ENCODE measurements around the gene ARHGEF40. TPM values are rescaled to one million over a fixed set of nuclear protein-coding genes. Genes with fewer than 3 reads are reported as not detected.

Gene ARHGEF40
- 10 to 100 TPM; 65.3 to 87.0 (median 76.4) TPM for polyA plus RNA-seq (ENCODE audit: insufficient read length in 3 of 3)
- long read RNA-seq, donor 1, full-length matches to known transcripts = 4 of 4 reads
- long read RNA-seq, donor 1, partial matches to known transcripts = 0 of 4 reads
- long read RNA-seq, donor 1, other reads (novel, unspliced or antisense) = 0 of 4 reads
- long read RNA-seq, donor 2, full-length matches to known transcripts = 4 of 43 reads
- long read RNA-seq, donor 2, partial matches to known transcripts = 39 of 43 reads
- long read RNA-seq, donor 2, other reads (novel, unspliced or antisense) = 0 of 43 reads
- long read RNA-seq, donor 3, transcript ARHGEF40-208 (3 exons, 794 nt) = major isoform, 6 of 59 reads
- long read RNA-seq, donor 3, partial matches to known transcripts = 44 of 59 reads
- long read RNA-seq, donor 3, other reads (novel, unspliced or antisense) = 9 of 59 reads
- long read RNA-seq, donor 4, partial matches to known transcripts = 79 of 90 reads
- long read RNA-seq, donor 4, other reads (novel, unspliced or antisense) = 11 of 90 reads
- long read RNA-seq, donor 5 = 0 reads
- long read RNA-seq, donor 6, full-length matches to known transcripts = 2 of 41 reads
- long read RNA-seq, donor 6, partial matches to known transcripts = 39 of 41 reads
- long read RNA-seq, donor 6, other reads (novel, unspliced or antisense) = 0 of 41 reads
- long read RNA-seq, donor 7, partial matches to known transcripts = 1,374 of 1,533 reads
- long read RNA-seq, donor 7, other reads (novel, unspliced or antisense) = 156 of 1,533 reads
- long read RNA-seq, donor 8 = 0 reads
- long read RNA-seq, donor 9, full-length matches to known transcripts = 2 of 2 reads
- long read RNA-seq, donor 9, partial matches to known transcripts = 0 of 2 reads
- long read RNA-seq, donor 9, other reads (novel, unspliced or antisense) = 0 of 2 reads
- long read RNA-seq, donor 10, partial matches to known transcripts = 62 of 63 reads
- long read RNA-seq, donor 10, other reads (novel, unspliced or antisense) = 0 of 63 reads
- long read RNA-seq, donor 11, partial matches to known transcripts = 0 of 2 reads
- long read RNA-seq, donor 11, other reads (novel, unspliced or antisense) = 0 of 2 reads
- long read RNA-seq, donor 12, full-length matches to known transcripts = 2 of 7 reads
- long read RNA-seq, donor 12, partial matches to known transcripts = 5 of 7 reads
- long read RNA-seq, donor 12, other reads (novel, unspliced or antisense) = 0 of 7 reads
- long read RNA-seq, donor 13 = 0 reads
- long read RNA-seq, donor 14 = 0 reads
- long read RNA-seq, donor 15, partial matches to known transcripts = 0 of 1 reads
- long read RNA-seq, donor 15, other reads (novel, unspliced or antisense) = 0 of 1 reads
- long read RNA-seq, donor 16, full-length matches to known transcripts = 9 of 237 reads
- long read RNA-seq, donor 16, partial matches to known transcripts = 208 of 237 reads
- long read RNA-seq, donor 16, other reads (novel, unspliced or antisense) = 20 of 237 reads

DNA sequence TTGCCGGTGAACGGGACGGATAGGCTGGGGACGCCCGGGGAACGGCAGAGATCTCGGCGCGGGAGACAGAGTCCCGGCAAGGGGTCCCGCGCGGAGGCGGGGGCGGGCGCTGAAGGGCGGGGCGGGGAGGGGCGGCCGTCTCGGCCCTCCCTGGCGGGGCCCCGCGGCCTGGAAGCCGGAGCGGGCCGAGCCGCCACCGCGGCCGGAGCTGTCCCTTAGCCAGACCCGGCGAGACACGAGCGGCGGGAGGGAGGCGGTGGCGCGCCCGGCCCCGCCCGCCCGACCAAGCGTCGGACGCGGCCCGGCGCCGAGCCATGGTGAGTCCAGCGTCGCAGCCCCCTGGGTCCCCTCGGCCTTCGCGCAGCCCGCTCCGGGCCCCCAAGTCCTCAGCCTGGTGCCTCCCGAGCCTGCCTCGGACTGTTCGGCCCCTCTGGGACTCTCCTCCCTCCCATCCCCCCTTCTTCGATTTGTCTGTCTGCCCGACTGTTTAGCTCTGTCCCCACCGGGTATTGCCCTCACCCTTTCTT, at the start of gene ARHGEF40:
ARHGEF40 (plus strand) TSS at position 222 of the 527 bp plus-strand sequence; CDS start at position 315, 93 bp downstream.
- peak in 8 of 11 donors; percentile 44 to 66 (median 58) for DNase-seq (ENCODE audit: extremely low read depth in 1 of 11, low read depth in 9 of 11, low spot score in 4 of 11)

DNA sequence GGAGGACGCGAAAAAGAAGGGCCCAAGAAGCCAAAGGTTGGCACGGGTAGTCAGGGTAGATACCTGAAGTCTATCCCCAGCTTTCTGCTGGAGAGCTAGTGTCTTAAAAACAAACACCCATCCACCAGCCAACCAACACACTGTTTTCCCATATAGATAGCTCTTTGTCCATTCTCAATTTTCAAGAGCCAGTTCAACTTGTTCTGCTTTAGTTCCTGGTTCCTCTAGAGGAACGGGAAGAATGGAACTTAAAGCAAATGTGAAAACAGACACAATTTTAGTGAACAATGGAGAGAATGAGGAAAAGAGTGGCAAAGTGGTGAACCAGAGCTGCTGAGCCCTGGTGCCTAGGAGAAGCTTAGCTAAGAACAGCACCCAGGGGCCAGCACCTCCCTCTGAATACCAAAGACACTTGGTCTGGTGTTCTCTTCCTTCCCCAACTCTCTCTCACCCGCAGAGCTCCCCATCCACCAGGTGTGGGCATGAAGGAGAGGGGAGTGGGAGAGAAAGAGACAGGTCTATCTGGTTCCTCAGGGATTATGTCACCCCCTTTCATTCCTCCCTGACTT, 49.0 kb upstream of the ARHGEF40 start:
- DNase-seq (ENCODE audit: extremely low read depth in 1 of 11, low read depth in 9 of 11, low spot score in 4 of 11) = no peak

DNA sequence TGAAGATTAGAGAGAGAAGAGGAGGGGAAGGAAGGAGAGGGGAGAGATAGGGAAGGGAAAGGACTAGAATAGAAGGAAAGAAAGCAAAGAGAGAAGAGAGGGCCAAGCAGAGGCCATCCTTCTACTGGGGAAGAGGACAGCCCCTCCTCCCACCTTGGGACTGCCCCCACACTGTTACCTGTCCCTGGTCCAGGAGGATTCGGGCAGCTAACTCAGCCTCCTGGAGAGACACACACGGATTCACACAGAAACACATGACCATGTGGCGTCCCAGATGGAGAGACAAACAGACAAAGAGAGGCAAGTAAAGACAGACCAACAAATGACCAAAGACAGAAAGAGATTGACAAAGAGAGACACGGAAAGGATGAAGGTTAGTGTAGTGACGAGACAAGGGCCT, 47.4 kb upstream of the ARHGEF40 start:
- no peak for DNase-seq (ENCODE audit: extremely low read depth in 1 of 11, low read depth in 9 of 11, low spot score in 4 of 11)

DNA sequence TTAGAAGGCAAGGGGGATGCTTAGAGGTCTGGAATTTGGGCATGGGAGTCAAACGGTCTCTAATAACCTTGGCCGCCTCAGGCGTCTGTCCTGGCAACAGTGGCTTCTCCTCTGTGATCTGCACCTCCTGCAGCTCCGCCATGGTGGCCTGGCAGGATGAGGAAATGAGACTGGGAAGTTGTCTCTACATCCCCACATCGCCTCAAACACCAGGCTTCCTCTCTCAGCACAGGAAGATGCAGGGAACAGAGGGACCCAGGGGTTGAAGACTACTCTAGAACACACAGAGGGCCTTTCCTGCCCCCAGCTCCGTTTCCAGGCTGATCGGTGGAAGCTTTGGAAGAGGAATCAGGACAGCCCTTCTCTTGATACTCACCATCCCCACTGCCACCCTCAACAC, 46.9 kb upstream of the ARHGEF40 start:
- DNase-seq (ENCODE audit: extremely low read depth in 1 of 11, low read depth in 9 of 11, low spot score in 4 of 11) = no peak

DNA sequence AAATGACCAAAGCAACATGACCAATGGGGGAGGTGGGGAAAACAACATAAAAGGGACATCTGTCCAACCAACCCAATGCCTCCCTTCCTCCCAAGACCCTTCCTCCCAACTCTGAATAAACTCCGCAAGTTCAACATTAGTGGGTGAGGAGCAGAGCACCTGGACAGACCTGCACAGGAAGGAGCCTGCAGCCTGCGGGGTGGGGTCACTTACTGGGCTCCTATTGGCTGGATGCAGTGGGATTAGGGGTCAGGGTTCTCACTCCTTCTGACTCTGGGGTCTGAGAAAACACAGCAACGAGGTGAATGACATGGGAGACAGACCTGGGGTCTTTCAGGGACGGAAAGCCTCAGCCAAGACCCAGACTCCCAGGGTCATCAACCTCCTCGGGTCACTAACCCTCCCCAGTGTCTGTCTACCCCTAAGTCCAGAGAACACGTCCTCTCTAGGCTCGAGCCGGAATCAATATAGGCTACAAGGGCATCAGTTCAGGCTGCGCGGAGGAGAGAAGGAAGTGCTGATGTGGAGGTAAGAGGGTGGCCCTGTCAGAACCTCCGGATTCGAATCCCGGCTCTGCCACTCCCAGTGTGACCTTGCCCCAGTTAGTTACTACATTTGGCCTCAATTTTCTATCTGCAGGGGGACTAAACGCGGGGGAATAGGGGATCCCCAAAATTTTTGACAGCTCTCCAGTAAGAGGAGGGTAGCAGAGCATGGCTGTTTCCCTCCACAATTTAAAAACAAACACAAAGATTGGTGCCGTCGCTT, 46.1 kb upstream of the ARHGEF40 start:
- DNase-seq (ENCODE audit: extremely low read depth in 1 of 11, low read depth in 9 of 11, low spot score in 4 of 11) = no peak

DNA sequence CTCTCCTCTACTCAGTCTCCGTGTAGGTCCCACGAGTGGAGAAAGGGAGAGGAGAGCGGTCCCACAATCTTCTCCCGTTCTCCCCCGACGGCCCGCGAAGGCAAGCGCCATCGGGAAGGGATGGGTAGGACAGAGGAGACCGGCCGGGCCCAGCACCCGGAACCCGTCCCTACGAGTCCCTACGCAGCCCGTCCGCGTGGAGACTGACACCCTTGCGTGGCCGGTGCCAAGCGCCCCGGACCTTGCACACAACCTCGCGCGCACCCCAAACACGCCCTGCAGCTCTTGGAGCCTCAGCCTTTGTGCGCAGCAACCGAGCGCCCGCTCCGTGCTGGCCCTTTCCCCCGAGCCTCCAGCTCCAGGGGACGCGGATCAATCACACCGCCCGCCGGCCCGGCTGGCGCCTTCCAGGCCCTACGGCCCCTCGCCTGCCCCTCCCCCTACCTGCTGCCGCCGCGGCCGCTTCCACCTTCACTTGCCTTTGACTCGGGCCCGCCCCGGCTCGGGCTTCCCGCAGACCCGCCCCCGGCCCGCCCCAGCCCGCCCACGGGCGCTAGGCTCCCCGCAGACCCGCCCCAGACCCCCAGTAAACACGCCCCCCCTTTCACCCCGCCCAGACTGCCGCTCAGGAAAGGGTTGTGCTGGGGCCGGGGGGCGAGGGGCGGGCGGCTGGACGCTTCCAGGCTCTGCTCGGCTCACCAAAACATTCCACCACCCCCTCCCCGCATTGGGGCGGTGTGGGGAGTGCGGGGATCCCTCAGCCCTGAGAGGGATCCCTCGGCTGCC, 45.3 kb upstream of the ARHGEF40 start, which contains the start of gene NDRG2:
NDRG2 (minus strand) TSS at position 477 of the 786 bp plus-strand sequence. CDS start 1,746 bp downstream, outside the sequence.
- peak in 8 of 11 donors; percentile 63 to 75 (median 72) for DNase-seq (ENCODE audit: extremely low read depth in 1 of 11, low read depth in 9 of 11, low spot score in 4 of 11)

DNA sequence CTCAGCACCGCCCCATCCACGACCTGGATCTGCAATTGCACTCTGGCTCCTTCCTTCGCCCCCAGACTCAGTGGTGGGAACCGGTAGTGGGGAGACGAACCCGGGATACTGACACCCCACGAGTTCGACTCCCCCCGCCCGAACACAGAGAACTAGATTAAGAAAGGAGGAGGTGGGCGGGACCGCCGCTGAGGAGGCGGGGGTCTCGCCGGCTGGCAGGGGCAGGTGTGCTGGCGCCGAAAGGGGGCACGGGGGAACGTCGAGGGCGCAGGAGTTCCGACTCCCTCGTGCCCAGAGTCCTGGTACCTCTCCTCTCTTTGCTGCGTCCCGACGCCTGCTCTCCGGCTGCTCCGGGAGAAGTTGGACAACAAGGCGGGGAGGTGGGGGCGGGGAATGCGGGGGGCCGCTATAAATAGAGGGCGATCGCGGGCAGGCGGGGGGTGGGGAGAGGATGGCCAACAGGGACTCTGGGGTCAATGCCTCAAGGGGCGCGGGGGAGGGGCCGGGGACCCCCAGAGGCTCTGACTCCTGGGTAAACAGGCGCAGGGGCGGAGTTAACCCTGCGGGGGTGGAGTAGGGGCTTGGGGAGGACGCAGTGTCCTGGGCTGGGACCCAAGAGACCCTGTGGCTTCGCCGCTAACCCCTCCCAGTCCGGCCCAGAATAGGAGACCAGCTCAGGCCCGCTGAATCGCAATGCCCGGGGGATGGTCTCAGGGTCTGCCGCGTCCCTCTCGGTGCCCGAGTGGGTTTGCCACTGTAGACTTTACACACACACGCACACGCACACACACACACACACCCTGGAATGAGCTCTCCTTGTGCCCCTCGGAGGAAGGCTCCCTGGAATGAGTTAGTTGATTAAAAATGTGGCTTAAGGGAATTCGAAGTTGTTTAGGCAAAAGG, 44.5 kb upstream of the ARHGEF40 start:
- DNase-seq (ENCODE audit: extremely low read depth in 1 of 11, low read depth in 9 of 11, low spot score in 4 of 11) = peak in 3 of 11 donors; percentile 39 to 54 (median 39)

DNA sequence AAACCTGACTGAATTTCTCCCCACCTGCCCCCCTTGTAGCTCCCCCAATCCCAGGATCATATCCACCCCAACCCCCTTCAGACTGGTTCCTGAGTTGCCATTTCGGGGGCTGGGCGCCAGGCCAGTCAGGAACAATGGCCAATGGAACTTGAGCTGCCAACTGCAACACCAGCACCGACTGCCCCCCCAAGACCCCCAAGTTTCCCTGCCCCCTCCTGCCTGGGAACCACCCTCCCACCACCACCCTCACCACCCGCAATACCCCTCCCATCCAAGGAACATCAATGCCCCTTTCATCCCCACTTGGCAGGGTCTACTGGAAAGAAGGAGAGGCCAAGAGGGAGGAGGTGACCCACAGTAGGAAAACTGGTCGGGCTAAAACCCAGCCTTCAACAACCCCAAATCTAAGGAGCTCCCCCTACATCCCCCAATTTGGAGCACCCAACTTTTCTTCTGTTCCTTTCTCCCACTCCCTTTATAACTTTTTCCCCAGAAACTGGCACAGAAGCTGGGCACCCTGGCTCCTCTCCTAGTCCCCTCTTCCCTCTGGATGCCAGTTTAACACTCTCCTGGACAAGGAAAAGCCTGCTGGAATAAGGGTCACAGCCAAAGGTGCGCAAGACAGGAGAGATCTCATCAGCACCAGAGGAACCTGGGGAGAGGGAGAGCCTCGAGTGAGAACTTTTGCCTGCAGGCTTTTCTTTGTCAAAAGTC, 43.7 kb upstream of the ARHGEF40 start:
- no peak for DNase-seq (ENCODE audit: extremely low read depth in 1 of 11, low read depth in 9 of 11, low spot score in 4 of 11)

DNA sequence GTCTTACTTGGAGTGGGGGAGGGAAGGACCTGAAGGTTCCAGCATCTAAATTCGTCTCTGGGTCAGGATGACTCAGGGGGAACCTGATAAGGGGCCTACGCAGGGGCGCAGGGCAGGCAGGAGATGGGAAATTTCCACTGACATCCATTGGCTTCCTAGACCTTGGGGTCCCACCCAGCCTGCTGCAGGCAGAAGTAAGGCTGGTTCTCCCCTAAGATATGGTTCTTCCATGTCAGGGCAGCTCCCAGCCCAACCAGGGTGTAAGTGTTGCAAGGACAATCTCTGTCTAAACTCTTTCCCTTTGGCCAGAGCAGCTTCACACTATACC, 43.2 kb upstream of the ARHGEF40 start:
- DNase-seq (ENCODE audit: extremely low read depth in 1 of 11, low read depth in 9 of 11, low spot score in 4 of 11) = no peak

DNA sequence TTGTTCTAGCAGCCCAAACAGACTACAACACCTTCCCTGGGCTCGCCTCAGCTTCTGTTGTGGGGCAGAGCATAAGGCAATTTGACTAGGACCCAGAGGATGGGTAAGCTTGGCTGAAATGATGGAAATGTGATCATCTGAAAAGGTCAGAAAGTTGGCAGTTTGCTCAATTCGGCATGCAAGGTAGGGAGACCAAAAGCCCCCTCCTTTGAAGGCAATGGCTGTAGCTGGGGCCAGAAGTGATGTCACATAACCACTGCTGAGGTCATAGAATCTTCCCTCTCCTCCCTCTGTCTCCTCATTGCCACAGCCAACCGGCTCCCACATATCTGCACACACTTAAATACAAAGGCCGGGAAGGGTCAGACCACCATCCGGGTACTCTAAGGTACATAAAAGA, 40.2 kb upstream of the ARHGEF40 start, which contains the start of gene TPPP2:
TPPP2 (plus strand) TSS at position 301 of the 400 bp plus-strand sequence. CDS start 365 bp downstream, outside the sequence.
- DNase-seq (ENCODE audit: extremely low read depth in 1 of 11, low read depth in 9 of 11, low spot score in 4 of 11) = no peak

DNA sequence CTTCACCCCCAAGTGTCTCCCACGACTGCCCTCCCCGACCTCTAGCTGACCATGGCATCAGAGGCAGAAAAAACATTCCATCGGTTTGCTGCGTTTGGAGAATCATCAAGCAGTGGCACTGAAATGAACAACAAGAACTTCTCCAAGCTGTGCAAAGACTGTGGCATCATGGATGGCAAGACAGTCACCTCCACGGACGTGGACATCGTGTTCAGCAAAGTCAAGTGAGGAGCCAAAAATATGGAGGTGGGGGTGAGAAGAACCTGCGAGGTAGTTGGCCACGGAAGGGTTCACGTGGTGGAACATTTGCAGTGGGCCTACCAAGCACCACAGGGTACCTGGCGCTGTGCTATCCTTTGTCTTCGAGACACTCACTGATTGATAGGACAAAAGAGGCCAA, 39.6 kb upstream of the ARHGEF40 start:
- DNase-seq (ENCODE audit: extremely low read depth in 1 of 11, low read depth in 9 of 11, low spot score in 4 of 11) = no peak

DNA sequence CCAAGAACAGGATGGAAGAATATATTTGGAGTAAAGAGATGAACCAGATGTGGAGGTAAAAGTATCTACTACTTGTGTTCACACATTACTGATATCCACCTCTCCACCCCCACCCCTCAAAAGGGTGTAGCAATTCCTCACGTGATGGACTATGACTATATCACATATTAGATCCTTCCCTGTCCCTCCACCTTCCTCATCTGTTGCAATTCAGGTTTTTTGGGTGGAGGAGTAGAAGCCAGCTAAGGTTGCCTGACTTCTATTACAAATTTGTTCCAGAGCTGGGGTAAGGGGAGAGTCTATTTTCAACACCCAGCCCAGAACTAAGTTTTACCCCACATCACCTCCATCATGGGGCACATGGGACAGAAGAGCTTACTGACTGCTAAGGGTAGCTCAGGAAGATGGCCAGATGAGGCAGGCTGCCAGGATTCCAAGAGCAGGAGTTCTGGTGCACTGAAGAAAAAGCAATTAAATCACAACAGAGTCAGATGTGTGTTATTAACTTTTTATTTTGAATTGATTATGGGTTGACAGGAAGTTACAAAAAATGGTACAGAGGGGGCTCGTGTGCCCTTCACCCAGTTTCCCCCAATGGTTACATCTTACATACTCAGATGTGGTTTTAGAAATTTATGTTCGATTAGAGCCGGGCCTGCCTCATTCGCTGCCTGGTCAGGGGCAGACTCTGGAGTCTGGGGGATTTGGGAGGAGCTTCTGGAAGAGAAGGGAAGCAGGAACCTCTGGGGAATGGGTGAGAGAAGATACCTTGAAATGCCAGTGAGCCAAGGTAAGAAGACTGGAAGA, 37.6 kb upstream of the ARHGEF40 start:
- DNase-seq (ENCODE audit: extremely low read depth in 1 of 11, low read depth in 9 of 11, low spot score in 4 of 11) = no peak

DNA sequence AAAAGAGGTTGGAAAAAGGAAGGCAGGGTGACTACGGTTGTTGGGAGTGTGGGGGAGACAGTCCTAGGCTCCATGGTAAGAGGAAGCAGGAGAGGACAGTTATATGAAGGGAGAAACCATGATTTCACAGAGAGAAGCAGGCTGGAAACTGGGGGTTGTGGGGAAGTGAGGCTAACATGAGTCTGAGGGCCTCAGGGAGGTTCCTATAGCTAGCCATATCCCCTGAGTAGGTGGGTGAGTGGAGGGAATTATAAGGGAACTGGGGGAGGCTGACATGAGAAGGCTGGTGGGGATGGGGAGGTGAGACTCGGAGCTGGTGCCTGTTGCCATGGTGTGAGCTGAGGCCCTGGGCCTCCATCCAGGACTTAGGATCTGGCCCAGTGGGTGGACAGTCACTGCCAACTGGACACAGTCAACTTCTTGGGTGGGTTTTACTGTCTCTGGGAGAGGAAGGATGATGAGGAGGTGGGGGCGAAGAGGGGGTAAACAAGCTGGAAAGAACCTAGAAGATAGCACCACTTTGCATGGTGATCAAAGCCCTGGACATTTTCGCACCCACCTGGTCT, 36.9 kb upstream of the ARHGEF40 start:
- no peak for DNase-seq (ENCODE audit: extremely low read depth in 1 of 11, low read depth in 9 of 11, low spot score in 4 of 11)

DNA sequence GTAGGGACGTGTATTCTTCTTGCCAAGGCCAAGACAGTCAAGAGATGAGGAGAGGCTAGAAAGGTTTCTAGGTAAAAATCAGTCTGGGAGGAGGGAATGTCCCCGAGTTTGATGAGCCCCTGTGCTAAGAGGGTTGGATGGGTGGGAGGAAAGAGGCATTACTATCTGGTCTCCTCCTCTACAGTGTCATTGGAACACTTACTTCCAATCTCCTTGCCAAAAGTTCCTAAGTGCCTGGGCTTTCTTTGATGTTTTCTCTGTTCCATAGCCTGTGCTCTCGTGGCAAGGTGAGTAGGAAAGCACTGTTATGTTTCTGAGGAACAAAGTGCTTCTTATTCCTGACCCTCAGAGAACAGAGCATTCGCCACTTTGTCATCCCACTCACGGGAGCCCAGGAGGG, 35.4 kb upstream of the ARHGEF40 start, which contains the start of gene RNASE13:
RNASE13 (minus strand) TSS at position 101 of the 400 bp plus-strand sequence. CDS start 519 bp downstream, outside the sequence.
- no peak for DNase-seq (ENCODE audit: extremely low read depth in 1 of 11, low read depth in 9 of 11, low spot score in 4 of 11)
